Cardiac muscle cell (in vitro differentiated cells and primary cell): ENCODE results near the gene MTMR12. TPM values are rescaled to one million over a fixed set of nuclear protein-coding genes. Genes with fewer than 3 reads are reported as not detected.

Experiments used
- DNase-seq, 2 donors: peaks; one replicate each; pipeline versions ENCODE4 v3.0.0 to v3.0.0-alpha.2; 2010 to 2017; ENCODE audit warnings: low read depth in 1 of 2, low spot score in 1 of 2
- H3K27ac ChIP-seq: fragments of 200-600 bp; sonication (generic); 2 replicates; pipeline ENCODE4 v1.5.1; 2016
- H3K27me3 ChIP-seq: fragments of 200-600 bp; sonication (generic); 2 replicates; pipeline ENCODE4 v1.6.0; 2016; ENCODE audit warnings: control low read depth
- H3K36me3 ChIP-seq: fragments of 200-600 bp; sonication (generic); 2 replicates; pipeline ENCODE4 v1.5.1; 2016; ENCODE audit warnings: control low read depth
- H3K4me1 ChIP-seq: fragments of 200-600 bp; sonication (generic); 2 replicates; pipeline ENCODE4 v1.8.1; 2017; ENCODE audit warnings: low read depth, mild to moderate bottlenecking, mixed run types
- H3K4me3 ChIP-seq: fragments of 200-600 bp; sonication (generic); 2 replicates; pipeline ENCODE4 v1.5.1; 2016; ENCODE audit warnings: mild to moderate bottlenecking
- H3K9me3 ChIP-seq: fragments of 200-600 bp; sonication (generic); 2 replicates; pipeline ENCODE4 v1.5.1; 2017; ENCODE audit warnings: low read depth, mild to moderate bottlenecking, control low read depth
- polyA plus RNA-seq: library from polyadenylated mRNA; unstranded; fragments of >200 nt; fragmentation: Nextera tagmentation; extraction: Ambion mirVana; gene quantifications from 2 replicates; pipeline ENCODE4 v1.2.1, GENCODE V29; 2016
- total RNA-seq: library from RNA; depleted of rRNA; stranded (reverse); fragments of >200 nt; gene quantifications from 2 replicates; pipeline ENCODE4 v1.2.3, GENCODE V29; 2016
- TF ChIP-seq, protein P1 (sequence below): IDR thresholded peaks from 2 replicates; pipeline ENCODE4 v1.5.1; 2012; ENCODE audit warnings: low read depth, mild to moderate bottlenecking, low read length

MTMR12 gene
- total and polyA plus RNA-seq, 2 experiments from 2014 or later: 11.3 to 11.6 TPM

DNA sequence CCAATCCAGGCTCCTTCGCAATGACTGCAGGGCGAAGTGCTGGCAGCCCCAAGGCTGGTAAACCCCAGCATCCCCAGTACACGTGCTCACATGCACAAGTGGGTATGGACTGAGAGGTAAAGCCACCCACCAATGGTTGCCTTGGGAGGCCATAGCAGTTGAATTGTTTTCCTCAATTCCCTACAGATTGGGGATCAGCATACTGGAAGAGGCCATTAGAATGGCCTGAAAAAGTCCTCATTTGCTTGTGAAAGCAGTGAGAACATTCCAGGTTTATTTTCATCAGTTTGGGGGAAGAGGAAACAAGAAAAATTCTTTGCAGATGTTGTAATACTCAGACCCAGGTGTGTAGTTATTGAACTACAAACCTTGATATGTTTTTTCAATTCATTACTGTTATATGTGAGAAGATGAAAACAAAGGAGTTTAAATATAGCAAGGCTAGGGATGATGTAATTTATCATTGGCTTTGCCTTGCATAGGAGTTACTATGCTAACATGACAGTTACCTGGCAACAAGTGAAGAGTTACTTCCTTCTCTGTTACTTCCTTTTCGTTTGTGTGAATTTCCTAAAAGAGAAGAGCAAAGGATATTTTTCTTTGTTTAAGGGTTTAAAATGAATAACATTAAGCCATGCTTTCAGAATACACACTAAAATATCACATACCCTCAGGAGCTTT lies 36.4 kb downstream of the MTMR12 start:
- H3K27ac ChIP-seq: no peak overlapping the region
- H3K4me1 ChIP-seq: peaks cover 18% of the 10 kb centered on the region
- no peak overlapping the region for H3K4me3 ChIP-seq
- peak; percentile 8 to 63 for DNase-seq
- no peaks in the 10 kb centered on the region for H3K9me3 ChIP-seq
- H3K36me3 ChIP-seq: peaks cover 11% of the 10 kb centered on the region
- no peaks in the 10 kb centered on the region for H3K27me3 ChIP-seq
- TF ChIP-seq, protein P1, sequence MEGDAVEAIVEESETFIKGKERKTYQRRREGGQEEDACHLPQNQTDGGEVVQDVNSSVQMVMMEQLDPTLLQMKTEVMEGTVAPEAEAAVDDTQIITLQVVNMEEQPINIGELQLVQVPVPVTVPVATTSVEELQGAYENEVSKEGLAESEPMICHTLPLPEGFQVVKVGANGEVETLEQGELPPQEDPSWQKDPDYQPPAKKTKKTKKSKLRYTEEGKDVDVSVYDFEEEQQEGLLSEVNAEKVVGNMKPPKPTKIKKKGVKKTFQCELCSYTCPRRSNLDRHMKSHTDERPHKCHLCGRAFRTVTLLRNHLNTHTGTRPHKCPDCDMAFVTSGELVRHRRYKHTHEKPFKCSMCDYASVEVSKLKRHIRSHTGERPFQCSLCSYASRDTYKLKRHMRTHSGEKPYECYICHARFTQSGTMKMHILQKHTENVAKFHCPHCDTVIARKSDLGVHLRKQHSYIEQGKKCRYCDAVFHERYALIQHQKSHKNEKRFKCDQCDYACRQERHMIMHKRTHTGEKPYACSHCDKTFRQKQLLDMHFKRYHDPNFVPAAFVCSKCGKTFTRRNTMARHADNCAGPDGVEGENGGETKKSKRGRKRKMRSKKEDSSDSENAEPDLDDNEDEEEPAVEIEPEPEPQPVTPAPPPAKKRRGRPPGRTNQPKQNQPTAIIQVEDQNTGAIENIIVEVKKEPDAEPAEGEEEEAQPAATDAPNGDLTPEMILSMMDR: no peak

DNA sequence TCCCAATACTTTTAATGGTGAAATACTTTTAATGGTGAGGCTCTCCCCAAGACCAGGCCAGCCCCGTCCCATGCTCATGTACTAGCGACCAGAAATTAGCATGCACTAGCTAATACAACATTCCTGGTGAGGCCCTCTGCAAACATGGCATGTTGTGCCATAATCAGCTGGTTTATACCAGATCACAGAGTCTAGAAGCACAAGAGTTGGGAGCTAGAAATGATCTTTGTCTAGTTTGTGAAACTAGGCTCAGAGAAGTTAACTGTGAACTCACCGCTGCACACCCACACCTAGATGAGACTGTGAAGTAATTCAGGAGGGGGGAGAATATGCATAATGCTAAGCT lies 37.4 kb downstream of the MTMR12 start:
- H3K4me1 ChIP-seq: peaks cover 18% of the 10 kb centered on the region
- no peaks in the 10 kb centered on the region for H3K9me3 ChIP-seq
- H3K27ac ChIP-seq: peak overlapping the region; percentile 40
- peaks cover 12% of the 10 kb centered on the region for H3K36me3 ChIP-seq
- H3K27me3 ChIP-seq: no peaks in the 10 kb centered on the region
- H3K4me3 ChIP-seq: no peak overlapping the region
- TF ChIP-seq, protein P1: no peak
- peak in 1 of 2 donors; percentile 42 for DNase-seq

GRCh38 chr5:32274548-32275395 lies 38.0 kb downstream of the MTMR12 start:
- no peak overlapping the region for H3K4me3 ChIP-seq
- H3K36me3 ChIP-seq: peaks cover 12% of the 10 kb centered on the region
- TF ChIP-seq, protein P1: no peak
- peak in 1 of 2 donors; percentile 79 for DNase-seq
- H3K27me3 ChIP-seq: no peaks in the 10 kb centered on the region
- H3K9me3 ChIP-seq: no peaks in the 10 kb centered on the region
- peaks cover 18% of the 10 kb centered on the region for H3K4me1 ChIP-seq
- H3K27ac ChIP-seq: peak overlapping the region; percentile 40

DNA sequence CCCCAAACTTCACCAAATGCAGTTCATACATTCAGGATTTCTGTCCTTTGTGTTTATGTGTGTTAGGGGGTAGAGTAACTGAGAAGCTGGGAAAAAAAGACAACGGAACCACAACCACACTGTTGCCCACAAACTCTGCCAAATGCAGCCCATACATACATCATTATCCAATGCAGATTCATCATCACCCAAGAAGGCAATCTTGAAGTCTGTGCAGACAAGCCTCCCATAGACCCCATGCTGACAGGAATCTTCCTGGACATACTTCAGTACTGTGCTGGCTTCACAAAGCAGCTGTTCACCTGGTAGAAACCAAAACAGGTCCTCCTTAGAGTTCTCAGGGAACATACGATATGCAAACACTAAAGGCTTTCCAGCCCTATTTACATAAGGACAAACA lies 38.9 kb downstream of the MTMR12 start:
- H3K27me3 ChIP-seq: no peaks in the 10 kb centered on the region
- peaks cover 18% of the 10 kb centered on the region for H3K4me1 ChIP-seq
- TF ChIP-seq, protein P1: no peak
- H3K36me3 ChIP-seq: peaks cover 12% of the 10 kb centered on the region
- no peak for DNase-seq
- no peak overlapping the region for H3K27ac ChIP-seq
- no peaks in the 10 kb centered on the region for H3K9me3 ChIP-seq
- H3K4me3 ChIP-seq: no peak overlapping the region

DNA sequence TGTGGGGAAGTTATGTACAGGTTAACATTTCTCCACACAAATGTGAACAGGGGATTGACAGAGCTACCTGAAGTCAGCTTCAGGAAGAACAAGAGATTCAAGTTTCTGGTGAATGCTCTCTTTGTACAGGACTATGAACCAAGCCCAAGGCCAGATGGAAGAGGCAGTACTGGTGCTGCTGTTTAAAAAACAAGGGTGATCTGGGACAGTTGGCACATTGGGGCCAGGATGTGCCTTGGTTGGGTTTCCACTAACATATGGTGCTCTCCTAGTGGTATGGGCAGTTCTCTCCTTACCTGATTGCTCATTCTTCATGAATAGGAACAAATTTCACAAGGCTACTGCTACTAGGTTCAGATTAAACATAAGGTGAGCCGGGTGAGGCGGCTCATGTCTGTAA lies 40.0 kb downstream of the MTMR12 start:
- H3K36me3 ChIP-seq: peaks cover 20% of the 10 kb centered on the region
- no peaks in the 10 kb centered on the region for H3K27me3 ChIP-seq
- TF ChIP-seq, protein P1: no peak
- H3K9me3 ChIP-seq: no peaks in the 10 kb centered on the region
- DNase-seq: no peak
- no peak overlapping the region for H3K4me3 ChIP-seq
- no peak overlapping the region for H3K27ac ChIP-seq
- peaks cover 18% of the 10 kb centered on the region for H3K4me1 ChIP-seq
